ENCODE measurements around the gene GPR171.

GRCh38 chr3:151171145-151171757, 31.8 kb downstream of the GPR171 start:
- TF ChIP-seq CTCF (conservative IDR thresholded peaks at IDR 0.05; ENCODE audit: low read depth, low read length), result no peak
- no peak for TF ChIP-seq EZH2 (IDR thresholded peaks at IDR 0.05; ENCODE audit: borderline replicate concordance, low read depth, low read length, poor library complexity, severe bottlenecking)

Data from A673 (cell line).